Endodermal cell (in vitro differentiated cells): Measurements from ENCODE around the gene SLAIN2. TPM values are rescaled to one million over a fixed set of nuclear protein-coding genes. Genes with fewer than 3 reads are reported as not detected.

ENCODE experiments used
- DNase-seq: peaks from one replicate; pipeline ENCODE4 v3.0.0-alpha.2; 2017
- H3K27ac ChIP-seq: 2 replicates; pipeline ENCODE4 v1.5.1; 2013; ENCODE audit warnings: mild to moderate bottlenecking, low read depth, low read length, moderate library complexity
- H3K27me3 ChIP-seq: 2 replicates; pipeline ENCODE4 v1.6.1; 2013; ENCODE audit warnings: mild to moderate bottlenecking, low read length, moderate library complexity; ENCODE audit not compliant: insufficient read depth, control insufficient read depth, poor library complexity, severe bottlenecking
- H3K36me3 ChIP-seq: 2 replicates; pipeline ENCODE4 v1.7.0; 2013; ENCODE audit warnings: mild to moderate bottlenecking, low read length, moderate library complexity; ENCODE audit not compliant: control insufficient read depth, insufficient read depth
- H3K4me1 ChIP-seq: one replicate; pipeline ENCODE4 v1.7.0; 2013; ENCODE audit warnings: low read length; ENCODE audit not compliant: control insufficient read depth, insufficient read depth
- H3K4me3 ChIP-seq: 2 replicates; pipeline ENCODE4 v1.5.1; 2013; ENCODE audit warnings: mild to moderate bottlenecking, low read length, moderate library complexity
- H3K9ac ChIP-seq: 2 replicates; pipeline ENCODE4 v1.6.1; 2013; ENCODE audit warnings: mild to moderate bottlenecking, low read length, moderate library complexity; ENCODE audit not compliant: poor library complexity, severe bottlenecking; ENCODE audit errors: extremely low read depth
- H3K9me3 ChIP-seq: 2 replicates; pipeline ENCODE4 v1.6.1; 2013; ENCODE audit warnings: mild to moderate bottlenecking, low read length, moderate library complexity; ENCODE audit not compliant: control insufficient read depth
- H3K27ac Mint-ChIP-seq: 2 replicates; pipeline ENCODE4 v1.8.0; 2020; ENCODE audit warnings: mixed read lengths
- H3K27me3 Mint-ChIP-seq: 2 replicates; pipeline ENCODE4 v1.8.0; 2021; ENCODE audit warnings: mild to moderate bottlenecking, mixed read lengths; ENCODE audit not compliant: insufficient read depth
- H3K36me3 Mint-ChIP-seq: 2 replicates; pipeline ENCODE4 v1.8.0; 2020; ENCODE audit warnings: low read depth, mixed read lengths
- H3K4me1 Mint-ChIP-seq: 2 replicates; pipeline ENCODE4 v1.8.0; 2020; ENCODE audit warnings: mixed read lengths
- H3K4me3 Mint-ChIP-seq: 2 replicates; pipeline ENCODE4 v1.8.0; 2020; ENCODE audit warnings: mild to moderate bottlenecking, moderate library complexity, mixed read lengths
- H3K9me3 Mint-ChIP-seq: 2 replicates; pipeline ENCODE4 v1.8.0; 2020; ENCODE audit warnings: mild to moderate bottlenecking, mixed read lengths
- WGBS, 2 experiments: methylation state at CpG; one replicate each; pipeline versions ENCODE4 v1.1.5 to v1.1.7; 2013; ENCODE audit warnings: missing lambda C conversion rate in 2 of 2, mixed read lengths in 1 of 2; ENCODE audit not compliant: insufficient coverage in 1 of 2, insufficient read length in 1 of 2; 5-methylcytosine and 5-hydroxymethylcytosine counted together
- total RNA-seq, 2 donors: library from RNA; stranded (reverse); fragmentation: NEBNext Ultra II Directional in 1 of 2; extraction: Animal tissue kit (Norgen Biotek cat#: 25700) in 1 of 2; gene quantifications; 2 replicates in 1 of 2; 3 replicates in 1 of 2; pipeline ENCODE4 v1.2.1, GENCODE V29; 2021
- TF ChIP-seq, protein P1 (sequence below): fragments of 200-600 bp; sonication (generic); conservative IDR thresholded peaks from 2 replicates; pipeline ENCODE4 v1.5.0; 2021; ENCODE audit warnings: antibody characterized with exemption, mild to moderate bottlenecking

The SLAIN2 gene
- total RNA-seq, 2 donors from 2014 or later, result 42.1 to 49.8 TPM

- H3K4me1 ChIP-seq, result no peaks in the 10 kb centered on the region
- Mint-ChIP-seq H3K4me3 (no peak overlapping the region), H3K4me1 (peaks cover 19% of the 10 kb centered on the region), H3K9me3 (no peaks in the 10 kb centered on the region), H3K27ac (no peak overlapping the region), H3K36me3 (peaks cover 3% of the 10 kb centered on the region), H3K27me3 (no peaks in the 10 kb centered on the region)
- TF ChIP-seq, protein P1, sequence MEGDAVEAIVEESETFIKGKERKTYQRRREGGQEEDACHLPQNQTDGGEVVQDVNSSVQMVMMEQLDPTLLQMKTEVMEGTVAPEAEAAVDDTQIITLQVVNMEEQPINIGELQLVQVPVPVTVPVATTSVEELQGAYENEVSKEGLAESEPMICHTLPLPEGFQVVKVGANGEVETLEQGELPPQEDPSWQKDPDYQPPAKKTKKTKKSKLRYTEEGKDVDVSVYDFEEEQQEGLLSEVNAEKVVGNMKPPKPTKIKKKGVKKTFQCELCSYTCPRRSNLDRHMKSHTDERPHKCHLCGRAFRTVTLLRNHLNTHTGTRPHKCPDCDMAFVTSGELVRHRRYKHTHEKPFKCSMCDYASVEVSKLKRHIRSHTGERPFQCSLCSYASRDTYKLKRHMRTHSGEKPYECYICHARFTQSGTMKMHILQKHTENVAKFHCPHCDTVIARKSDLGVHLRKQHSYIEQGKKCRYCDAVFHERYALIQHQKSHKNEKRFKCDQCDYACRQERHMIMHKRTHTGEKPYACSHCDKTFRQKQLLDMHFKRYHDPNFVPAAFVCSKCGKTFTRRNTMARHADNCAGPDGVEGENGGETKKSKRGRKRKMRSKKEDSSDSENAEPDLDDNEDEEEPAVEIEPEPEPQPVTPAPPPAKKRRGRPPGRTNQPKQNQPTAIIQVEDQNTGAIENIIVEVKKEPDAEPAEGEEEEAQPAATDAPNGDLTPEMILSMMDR, result no peak
- H3K4me3 ChIP-seq, result no peak overlapping the region
- DNase-seq, result no peak
- H3K27me3 ChIP-seq, result no peaks in the 10 kb centered on the region
- H3K9ac ChIP-seq, result no peak overlapping the region
- 94 to 100% methylated on average over 1 of the region's 1 CpG for WGBS, 2 experiments
- H3K36me3 ChIP-seq, result peaks cover 8% of the 10 kb centered on the region
- no peaks in the 10 kb centered on the region for H3K9me3 ChIP-seq
- no peak overlapping the region for H3K27ac ChIP-seq
These were observed 30.9 kb downstream of the SLAIN2 start for GRCh38 chr4:48372272-48372671.

DNA sequence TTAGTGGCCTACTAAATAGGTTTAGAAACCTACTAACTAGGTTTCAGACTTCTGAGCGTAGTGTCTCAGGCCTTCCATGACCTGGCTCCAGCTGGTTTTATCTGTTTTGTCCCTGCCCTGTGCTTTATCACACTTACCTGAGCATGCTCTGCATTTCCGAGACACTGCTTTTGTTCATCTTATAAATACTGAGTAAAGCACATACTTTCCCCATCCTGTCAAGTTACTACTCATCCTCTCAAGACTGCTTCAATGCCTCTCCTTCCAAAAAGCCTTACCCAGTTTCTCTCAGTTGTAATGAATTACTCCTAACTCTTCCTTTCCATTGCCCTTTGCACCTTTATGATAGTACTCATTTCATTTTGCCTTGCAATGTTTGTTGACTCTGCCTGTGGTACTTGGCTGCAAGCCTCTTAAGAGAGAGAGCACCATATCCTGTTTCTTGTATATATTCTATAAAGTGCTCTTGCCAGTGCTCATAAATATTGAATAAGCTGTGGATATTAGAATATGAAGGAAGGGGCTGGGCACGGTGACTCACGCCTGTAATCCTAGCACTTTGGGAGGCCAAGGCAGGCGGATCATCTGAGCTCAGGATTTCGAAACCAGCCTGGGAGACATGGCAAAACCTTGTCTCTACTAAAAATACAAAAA is 34.4 kb downstream of the SLAIN2 start:
- no peaks in the 10 kb centered on the region for H3K9me3 Mint-ChIP-seq
- no peak overlapping the region for H3K9ac ChIP-seq
- peaks cover 9% of the 10 kb centered on the region for H3K36me3 Mint-ChIP-seq
- H3K36me3 ChIP-seq, result peaks cover 34% of the 10 kb centered on the region
- H3K4me3 Mint-ChIP-seq, result no peak overlapping the region
- H3K9me3 ChIP-seq, result no peaks in the 10 kb centered on the region
- TF ChIP-seq, protein P1, result no peak
- H3K27ac ChIP-seq, result no peak overlapping the region
- peak overlapping the region; percentile 52 for H3K27ac Mint-ChIP-seq
- H3K4me3 ChIP-seq, result no peak overlapping the region
- 78 to 87% methylated on average over 5 to 6 of the region's 6 CpGs for WGBS, 2 experiments
- no peaks in the 10 kb centered on the region for H3K27me3 Mint-ChIP-seq
- H3K27me3 ChIP-seq, result no peaks in the 10 kb centered on the region
- H3K4me1 ChIP-seq, result no peaks in the 10 kb centered on the region
- H3K4me1 Mint-ChIP-seq, result peaks cover 8% of the 10 kb centered on the region
- no peak for DNase-seq

DNA sequence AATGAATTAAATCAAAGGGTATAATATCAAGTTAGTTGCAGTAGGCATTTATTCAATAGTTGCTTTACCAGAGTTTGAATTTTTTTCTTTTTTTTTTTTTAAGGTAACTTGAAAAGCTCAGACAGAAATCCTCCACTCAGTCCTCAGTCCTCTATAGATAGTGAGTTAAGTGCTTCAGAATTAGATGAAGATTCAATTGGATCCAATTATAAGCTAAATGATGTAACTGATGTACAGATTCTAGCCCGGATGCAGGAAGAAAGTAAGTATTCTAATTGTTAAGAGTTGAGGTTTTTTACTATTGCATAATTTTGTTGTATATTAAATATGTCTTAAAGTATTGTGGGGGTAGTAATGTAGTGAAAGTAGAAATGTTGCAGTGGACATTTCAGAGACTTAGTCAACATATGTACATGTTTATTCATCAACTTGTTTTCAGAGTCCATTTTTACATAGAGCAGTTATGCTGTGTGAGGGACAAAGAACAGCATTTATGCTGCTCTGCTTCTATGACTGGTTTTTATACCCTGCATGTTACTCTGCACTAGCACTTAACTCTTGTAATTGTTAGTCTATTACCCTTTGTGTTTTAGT is 38.4 kb downstream of the SLAIN2 start:
- no peak overlapping the region for H3K27ac Mint-ChIP-seq
- H3K36me3 ChIP-seq, result peaks cover 55% of the 10 kb centered on the region
- no peaks in the 10 kb centered on the region for H3K9me3 Mint-ChIP-seq
- H3K27me3 Mint-ChIP-seq, result no peaks in the 10 kb centered on the region
- no peak overlapping the region for H3K4me3 Mint-ChIP-seq
- DNase-seq, result no peak
- no peaks in the 10 kb centered on the region for H3K27me3 ChIP-seq
- H3K4me1 Mint-ChIP-seq, result peaks cover 8% of the 10 kb centered on the region
- WGBS, 2 experiments, result 100% methylated on average over 1 of the region's 1 CpG; no CpG with 5 or more reads in 1 of the 2 experiments
- H3K27ac ChIP-seq, result no peak overlapping the region
- H3K4me3 ChIP-seq, result no peak overlapping the region
- H3K9ac ChIP-seq, result no peak overlapping the region
- H3K4me1 ChIP-seq, result no peaks in the 10 kb centered on the region
- TF ChIP-seq, protein P1, result no peak
- peaks cover 18% of the 10 kb centered on the region for H3K36me3 Mint-ChIP-seq
- H3K9me3 ChIP-seq, result no peaks in the 10 kb centered on the region
